ENCODE results near the gene KDM5A.

The KDM5A gene

DNA sequence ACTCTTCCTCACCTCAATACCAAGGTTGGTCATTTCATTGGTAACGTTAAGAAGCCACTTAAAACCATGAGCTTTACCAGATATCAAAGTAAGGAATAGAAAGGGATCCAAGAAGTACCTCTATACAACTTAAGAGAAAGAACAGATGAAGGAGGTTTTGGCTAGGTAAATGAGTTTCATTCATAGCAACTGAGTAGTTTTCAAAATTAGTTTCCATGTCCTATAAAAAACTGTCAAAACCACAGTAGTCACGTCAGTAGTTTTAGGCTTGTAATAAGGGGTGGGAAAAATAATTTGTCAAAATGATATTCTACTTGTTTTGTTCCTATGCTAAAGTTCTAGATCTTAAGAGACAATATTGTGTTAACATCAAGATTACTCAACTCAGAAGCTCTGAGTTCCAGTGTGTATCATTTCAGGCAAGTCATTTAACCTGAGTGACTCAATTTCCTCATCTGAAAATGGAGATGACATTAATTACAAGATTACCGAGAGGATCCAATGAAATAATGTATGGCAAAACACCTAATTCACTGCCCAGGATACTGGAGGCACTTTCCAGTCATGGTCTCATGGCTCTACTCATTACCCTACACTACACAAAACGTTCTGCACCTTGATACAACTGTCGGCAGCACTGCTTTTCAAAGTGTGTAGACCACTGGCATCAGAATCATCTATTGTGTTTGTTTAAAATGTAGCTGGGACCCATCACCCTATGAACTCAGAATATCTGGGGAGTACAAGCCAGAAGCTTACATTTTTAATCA is 102.4 kb downstream of the KDM5A start:
- no peak overlapping the region for H3K27ac ChIP-seq
- H3K4me3 ChIP-seq, result no peak overlapping the region

GRCh38 chr12:278046-278445 is 111.1 kb downstream of the KDM5A start:
- H3K27ac ChIP-seq, result no peak overlapping the region
- H3K4me3 ChIP-seq, result no peak overlapping the region

- no peak overlapping the region for H3K27ac ChIP-seq
- no peak overlapping the region for H3K4me3 ChIP-seq
Observed at GRCh38 chr12:275812-276211, 113.3 kb downstream of the KDM5A start.

- Histone ChIP-seq H3K4me3 (no peak overlapping the region), H3K27ac (no peak overlapping the region)
Observed at GRCh38 chr12:273382-273781, 115.7 kb downstream of the KDM5A start.

DNA sequence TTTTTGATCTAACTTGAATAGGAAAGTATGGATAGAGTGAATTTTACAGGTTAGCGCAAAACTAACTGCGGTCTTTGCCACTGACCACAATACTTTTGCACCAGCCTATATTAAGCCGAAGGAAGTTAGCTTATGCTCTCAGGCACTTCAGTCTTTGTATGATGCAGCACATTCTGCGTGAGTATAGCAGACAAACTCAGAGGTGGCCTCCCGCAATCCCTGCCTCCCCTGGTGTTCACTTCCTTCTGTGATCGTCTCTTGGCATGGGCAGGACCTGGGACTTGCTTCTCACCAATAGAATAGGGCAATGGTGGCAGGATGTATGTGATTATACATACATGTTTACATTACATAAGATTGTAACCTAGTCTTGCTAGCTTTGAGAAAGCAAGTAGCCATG is 116.2 kb downstream of the KDM5A start:
- H3K4me3 ChIP-seq, result no peak overlapping the region
- H3K27ac ChIP-seq, result no peak overlapping the region

- Histone ChIP-seq H3K4me3 (no peak overlapping the region), H3K27ac (no peak overlapping the region)
Observed at GRCh38 chr12:271161-271560, 118.0 kb downstream of the KDM5A start.

- no peak overlapping the region for H3K27ac ChIP-seq
- H3K4me3 ChIP-seq, result no peak overlapping the region
Observed at GRCh38 chr12:269191-269590, 119.9 kb downstream of the KDM5A start.

- H3K27ac ChIP-seq, result no peak overlapping the region
Observed at GRCh38 chr12:268483-268840, 120.7 kb downstream of the KDM5A start.

GRCh38 chr12:267581-268482 is 121.3 kb downstream of the KDM5A start:
- H3K27ac ChIP-seq, result no peak overlapping the region
- H3K4me3 ChIP-seq, result no peak overlapping the region

More at GRCh38 chr12:268483-268840, 120.7 kb downstream of the KDM5A start:
- H3K4me3 ChIP-seq, result no peak overlapping the region

DNA sequence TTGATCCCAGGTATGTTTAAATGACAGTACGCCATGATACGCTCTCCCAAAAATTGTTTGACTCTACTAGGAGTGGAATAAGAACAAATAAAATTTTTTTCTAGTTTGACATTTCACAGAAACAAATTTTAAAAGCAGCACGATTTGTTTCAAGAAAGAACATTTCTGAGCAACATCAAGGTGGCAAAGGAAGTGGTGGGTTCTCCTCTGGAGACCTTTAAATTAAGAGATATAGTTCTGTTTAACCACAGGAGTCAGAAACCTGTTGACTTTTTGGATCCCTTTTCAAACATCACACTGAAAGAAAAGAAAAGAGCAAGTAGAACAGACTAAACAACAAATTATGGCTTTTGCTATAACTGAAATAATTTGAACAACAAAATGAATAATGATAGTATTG is 124.0 kb downstream of the KDM5A start:
- H3K4me3 ChIP-seq, result no peak overlapping the region
- no peak overlapping the region for H3K27ac ChIP-seq

GRCh38 chr12:264269-264668 is 124.9 kb downstream of the KDM5A start:
- H3K4me3 ChIP-seq, result no peak overlapping the region
- H3K27ac ChIP-seq, result no peak overlapping the region

GRCh38 chr12:263574-263973 is 125.5 kb downstream of the KDM5A start:
- no peak overlapping the region for H3K27ac ChIP-seq

DNA sequence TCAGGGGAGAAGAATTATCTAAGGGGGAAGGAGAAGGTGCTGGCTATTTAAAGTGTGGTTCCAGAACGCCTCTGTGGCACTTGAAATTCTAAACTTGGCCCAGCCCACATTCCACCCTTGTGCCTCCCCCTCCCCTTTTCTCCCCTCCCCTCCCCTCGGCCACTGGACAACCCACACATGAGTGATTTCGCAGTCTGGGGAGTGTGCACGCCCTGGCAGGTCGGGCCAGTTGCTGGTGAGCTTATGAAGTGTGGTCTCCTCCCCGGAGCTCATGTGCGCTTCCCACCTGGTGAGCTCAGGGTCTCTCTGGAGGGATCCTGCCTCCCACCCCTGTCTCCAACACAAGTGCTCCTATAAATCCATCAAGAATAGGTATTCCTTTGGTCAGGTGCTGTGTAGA is 126.3 kb downstream of the KDM5A start, which contains the start of gene SLC6A13:
Gene SLC6A13, minus strand, starts transcription at position 20 of the 400 bp plus-strand sequence. CDS start 2,784 bp downstream, outside the sequence.
- no peak within 1 kb of the TSS for H3K4me3 ChIP-seq

More at GRCh38 chr12:263574-263973, 125.5 kb downstream of the KDM5A start:
- no peak overlapping the region for H3K4me3 ChIP-seq

DNA sequence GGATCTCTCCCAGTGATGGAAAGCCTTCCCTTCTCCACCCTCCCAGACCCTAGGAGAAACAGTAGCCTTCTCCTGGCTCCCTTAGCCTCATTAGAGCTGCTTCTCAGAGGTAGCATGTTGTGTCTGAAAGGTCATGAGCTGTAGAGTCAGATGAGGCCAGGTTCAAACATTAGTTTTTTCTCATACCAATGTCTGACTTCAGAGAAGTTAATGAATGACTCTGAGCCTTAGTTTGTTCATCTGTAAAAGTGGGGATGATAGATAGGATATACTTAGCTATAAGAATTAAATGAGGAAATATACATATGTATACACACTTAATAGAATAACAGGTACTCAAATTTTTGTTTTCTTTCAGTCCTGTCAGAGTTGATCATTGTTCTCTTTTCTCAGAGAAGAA is 127.0 kb downstream of the KDM5A start:
- H3K4me3 ChIP-seq, result no peak overlapping the region
- no peak overlapping the region for H3K27ac ChIP-seq

More for the DNA sequence above, 126.3 kb downstream of the KDM5A start, which contains the start of gene SLC6A13:
- no peak within 1 kb of the TSS for H3K27ac ChIP-seq

DNA sequence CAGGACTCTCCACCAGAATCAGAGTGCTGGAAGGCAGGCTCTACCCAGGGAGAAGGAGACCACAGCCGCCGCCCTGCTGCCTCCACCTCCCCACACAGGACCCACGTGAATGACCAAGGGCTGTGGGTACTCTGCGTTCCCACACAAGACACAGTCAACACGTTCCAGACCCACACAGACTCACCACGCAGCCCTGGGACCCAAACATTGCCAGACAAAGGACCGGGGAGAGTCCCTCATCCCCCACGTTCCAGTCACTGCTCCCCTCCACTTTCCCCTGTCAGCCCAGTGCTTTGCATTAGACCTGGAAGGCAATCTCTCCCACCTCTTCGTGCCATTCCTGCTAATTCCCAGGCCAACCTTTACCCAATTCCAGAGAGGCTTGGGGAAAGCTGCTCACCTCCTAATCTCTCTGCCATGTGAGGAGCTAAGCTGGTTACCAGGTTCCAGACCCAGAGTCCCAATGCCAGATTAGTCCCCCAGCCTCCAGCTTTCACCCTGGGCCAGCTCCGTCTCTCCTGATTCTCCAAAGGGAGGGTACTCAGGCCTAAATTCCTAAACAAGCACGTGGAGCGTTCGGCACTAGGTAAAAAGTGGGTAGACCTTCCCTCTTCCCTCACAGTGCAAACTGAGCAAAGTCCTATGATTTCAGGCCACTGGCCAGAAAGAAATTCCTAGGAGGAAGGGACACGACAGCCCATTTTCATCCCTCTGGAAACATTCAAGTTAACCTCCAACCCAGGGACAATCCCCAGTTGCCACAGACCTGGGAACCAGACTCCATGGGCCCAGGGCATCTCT is 131.4 kb downstream of the KDM5A start:
- no peak overlapping the region for H3K4me3 ChIP-seq
- no peak overlapping the region for H3K27ac ChIP-seq

GRCh38 chr12:256958-257357 is 132.2 kb downstream of the KDM5A start:
- H3K4me3 ChIP-seq, result no peak overlapping the region
- no peak overlapping the region for H3K27ac ChIP-seq

DNA sequence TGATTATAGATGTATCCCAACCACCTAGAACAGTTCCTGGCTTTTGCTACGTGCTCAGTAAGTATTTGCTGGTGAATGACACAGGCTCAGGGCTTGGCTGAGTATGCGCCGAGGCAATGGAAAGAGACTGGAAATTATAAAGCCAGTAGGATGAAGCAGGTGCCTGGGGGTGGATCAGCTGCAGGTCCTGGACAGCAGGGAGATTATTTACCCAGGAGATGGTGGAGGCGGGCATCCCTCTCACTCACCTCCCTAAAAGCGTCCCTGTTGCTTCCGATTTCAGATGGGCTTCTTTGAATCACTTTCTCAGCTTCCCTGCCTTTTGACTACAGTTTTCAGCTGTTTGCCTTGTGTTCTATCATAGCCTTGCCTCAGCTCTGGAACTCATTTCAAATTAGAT is 132.9 kb downstream of the KDM5A start:
- Histone ChIP-seq H3K27ac (no peak overlapping the region), H3K4me3 (no peak overlapping the region)

DNA sequence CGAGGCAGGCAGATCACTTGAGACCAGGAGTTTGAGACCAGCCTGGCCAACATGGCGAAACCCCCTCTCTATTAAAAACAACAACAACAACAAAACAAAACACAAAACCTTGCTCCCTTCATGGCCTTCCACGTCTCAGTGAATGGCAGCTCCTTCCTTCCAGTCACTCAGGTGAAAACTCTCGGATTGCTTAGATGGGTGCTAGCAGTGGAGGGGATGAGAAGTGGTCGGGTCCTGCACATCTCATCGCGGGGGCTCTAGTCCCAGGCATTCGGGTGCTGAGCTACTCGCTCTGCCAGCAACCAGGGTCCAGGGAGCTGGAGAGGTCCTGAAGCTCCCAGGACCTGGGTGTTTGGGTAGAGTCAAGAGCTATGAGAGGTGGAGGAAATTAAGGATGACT is 134.2 kb downstream of the KDM5A start:
- no peak overlapping the region for H3K27ac ChIP-seq
- H3K4me3 ChIP-seq, result no peak overlapping the region

- Histone ChIP-seq H3K27ac (no peak overlapping the region), H3K4me3 (no peak overlapping the region)
Observed at GRCh38 chr12:254039-254438, 135.1 kb downstream of the KDM5A start.
